Uterus (tissue), 4 donors: ENCODE results near the gene IFITM5. TPM values are rescaled to one million over a fixed set of nuclear protein-coding genes. Genes with fewer than 3 reads are reported as not detected.
A peak's percentile ranks its signal among the peaks of the same experiment; 100 is the strongest.

Experiments
- DNase-seq, 2 donors: peaks; one replicate each; pipeline ENCODE4 v3.0.0-alpha.2; 2019 to 2020
- H3K27ac ChIP-seq, 2 donors: fragments of 200-600 bp; sonication (generic); 1 replicate in 1 of 2; 2 replicates in 1 of 2; pipeline ENCODE4 v1.5.1; 2016 to 2018
- H3K27me3 ChIP-seq, 2 donors: fragments of 200-600 bp; sonication (generic); one replicate each; pipeline ENCODE4 v1.5.1; 2018 to 2019; ENCODE audit warnings: control low read depth in 1 of 2
- H3K36me3 ChIP-seq, 2 donors: fragments of 200-600 bp; sonication (generic); one replicate each; pipeline ENCODE4 v1.5.1; 2019; ENCODE audit warnings: control low read depth in 1 of 2
- H3K4me1 ChIP-seq, 2 donors: fragments of 200-600 bp; sonication (generic); one replicate each; pipeline ENCODE4 v1.5.1; 2018 to 2019; ENCODE audit warnings: control low read depth in 1 of 2
- H3K4me3 ChIP-seq, 2 donors: fragments of 200-600 bp; sonication (generic); 1 replicate in 1 of 2; 2 replicates in 1 of 2; pipeline ENCODE4 v1.5.1; 2018 to 2019; ENCODE audit warnings: mild to moderate bottlenecking in 1 of 2
- H3K9me3 ChIP-seq, 2 donors: fragments of 200-600 bp; sonication (generic); one replicate each; pipeline ENCODE4 v1.5.1; 2019; ENCODE audit warnings: control low read depth in 1 of 2
- CTCF ChIP-seq, 4 experiments: fragments of 200-600 bp in 2 of 4; fragments of 450-650 bp in 2 of 4; sonication (generic) in 2 of 4; IDR thresholded peaks; one replicate each; pipeline ENCODE4 v1.5.1; 2016 to 2019; ENCODE audit warnings: antibody characterized with exemption in 4 of 4, mild to moderate bottlenecking in 2 of 4, moderate library complexity in 1 of 4
- POLR2A ChIP-seq, 2 donors: fragments of 450-650 bp; IDR thresholded peaks; one replicate each; pipeline ENCODE4 v1.6.1; 2016; ENCODE audit warnings: antibody characterized with exemption in 2 of 2, mild to moderate bottlenecking in 1 of 2, moderate library complexity in 1 of 2
- intact Hi-C: fragments of 100-400 bp; cut with DNase I; formaldehyde crosslinking; loops from one replicate; pipeline ENCODE4 v1.15.1; 2023; ENCODE audit warnings: low total_unique reads
- total RNA-seq, 4 donors: library from RNA; depleted of rRNA in 3 of 4; stranded (reverse); fragments of >200 nt in 3 of 4; gene quantifications; one replicate each; pipeline versions ENCODE4 v1.1.0 to v1.2.4, GENCODE V29; 2014 to 2023
- donor health status: DM: yes; HTN: yes; CAD: no.

IFITM5 gene
- total RNA-seq, 4 donors from 2014 or later: not detected

DNA sequence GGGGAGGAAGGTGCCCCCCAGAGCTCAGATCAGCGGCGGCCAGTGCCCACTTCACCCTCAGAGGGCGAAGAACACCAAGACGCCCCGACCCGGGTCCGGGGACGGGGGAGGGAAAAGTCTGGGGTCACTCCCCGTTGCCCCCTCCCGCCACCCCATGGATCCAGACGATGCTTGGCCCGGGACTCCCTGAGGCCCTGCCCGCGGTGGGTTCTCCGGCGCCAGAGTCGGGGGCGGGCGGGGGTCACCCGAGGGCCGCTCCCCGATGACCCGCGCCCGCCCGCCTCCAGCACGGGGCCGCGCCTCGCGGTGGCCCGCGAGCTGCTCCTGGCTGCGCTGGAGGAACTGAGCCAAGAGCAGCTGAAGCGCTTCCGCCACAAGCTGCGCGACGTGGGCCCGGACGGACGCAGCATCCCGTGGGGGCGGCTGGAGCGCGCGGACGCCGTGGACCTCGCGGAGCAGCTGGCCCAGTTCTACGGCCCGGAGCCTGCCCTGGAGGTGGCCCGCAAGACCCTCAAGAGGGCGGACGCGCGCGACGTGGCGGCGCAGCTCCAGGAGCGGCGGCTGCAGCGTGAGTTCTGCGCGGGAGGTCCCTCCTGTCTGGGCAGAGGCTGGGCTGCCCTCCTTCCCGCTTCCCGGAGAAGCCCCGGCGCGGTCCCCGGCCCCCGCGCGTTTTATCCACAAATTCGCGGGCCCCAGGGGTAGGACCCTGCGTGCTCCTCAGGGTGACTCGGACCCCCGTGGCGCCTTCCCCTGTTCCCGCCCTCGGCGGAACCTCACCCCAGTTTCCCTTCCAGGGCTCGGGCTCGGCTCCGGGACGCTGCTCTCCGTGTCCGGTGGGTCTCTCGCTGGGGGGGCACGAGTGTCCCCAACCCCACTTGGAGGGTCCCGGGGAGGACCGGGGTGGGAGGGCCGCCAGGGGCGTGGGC lies 20.0 kb downstream of the IFITM5 start:
- no peak for TF ChIP-seq CTCF (IDR thresholded peaks at IDR 0.05)
- no peak for TF ChIP-seq POLR2A (IDR thresholded peaks at IDR 0.05)
- Histone ChIP-seq H3K9me3 (peaks cover 0 to 5% of the 10 kb centered on the region in 2 donors), H3K27ac (no peak overlapping the region), H3K36me3 (no peaks in the 10 kb centered on the region), H3K27me3 (peaks cover 29 to 32% of the 10 kb centered on the region in 2 donors), H3K4me3 (no peak overlapping the region), H3K4me1 (peaks cover 0 to 7% of the 10 kb centered on the region in 2 donors)
- intact Hi-C loops: no loop called here
- no peak for DNase-seq

- peaks cover 29 to 32% of the 10 kb centered on the region in 2 donors for H3K27me3 ChIP-seq
- peaks cover 0 to 5% of the 10 kb centered on the region in 2 donors for H3K9me3 ChIP-seq
- peak in 1 of 2 donors; percentile 12 for DNase-seq
- no peak for TF ChIP-seq POLR2A (IDR thresholded peaks at IDR 0.05)
- TF ChIP-seq CTCF (IDR thresholded peaks at IDR 0.05): no peak
- H3K4me3 ChIP-seq: no peak within 1 kb of the TSS
- H3K36me3 ChIP-seq: no peaks in the 10 kb centered on the region
- peaks cover 0 to 7% of the 10 kb centered on the region in 2 donors for H3K4me1 ChIP-seq
- intact Hi-C loops: no loop called here
- H3K27ac ChIP-seq: no peak within 1 kb of the TSS
Observed at GRCh38 chr11:278001-278951, 21.1 kb downstream of the IFITM5 start, which contains the start of gene NLRP6. NLRP6 (plus strand) TSS chr11:278407; CDS start chr11:278570, 163 bp downstream.

DNA sequence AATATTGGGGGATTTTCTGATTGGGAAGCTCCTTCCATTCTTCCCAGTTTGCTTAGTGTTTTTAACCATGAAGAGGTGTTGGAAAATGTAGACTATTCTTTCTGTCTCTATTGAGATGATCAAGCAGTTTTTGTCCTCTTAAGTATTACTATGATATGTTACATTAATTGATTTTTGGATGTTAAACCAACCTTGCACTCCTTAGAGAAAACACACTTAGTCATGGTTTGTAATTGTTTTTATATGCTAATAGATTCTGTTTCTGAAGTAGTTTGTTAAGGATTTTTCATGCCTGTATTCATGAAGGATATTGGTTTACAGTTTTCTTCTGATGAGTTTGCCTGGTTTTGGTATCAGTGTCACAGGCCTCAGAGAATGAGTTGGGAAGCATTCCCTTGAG lies 23.1 kb downstream of the IFITM5 start:
- Histone ChIP-seq H3K4me3 (no peak overlapping the region), H3K27me3 (peaks cover 15 to 24% of the 10 kb centered on the region in 2 donors), H3K9me3 (peaks cover 0 to 5% of the 10 kb centered on the region in 2 donors), H3K4me1 (peaks cover 0 to 7% of the 10 kb centered on the region in 2 donors), H3K27ac (no peak overlapping the region), H3K36me3 (no peaks in the 10 kb centered on the region)
- DNase-seq: no peak
- intact Hi-C loops: no loop called here
- TF ChIP-seq CTCF (IDR thresholded peaks at IDR 0.05): no peak
- no peak for TF ChIP-seq POLR2A (IDR thresholded peaks at IDR 0.05)

DNA sequence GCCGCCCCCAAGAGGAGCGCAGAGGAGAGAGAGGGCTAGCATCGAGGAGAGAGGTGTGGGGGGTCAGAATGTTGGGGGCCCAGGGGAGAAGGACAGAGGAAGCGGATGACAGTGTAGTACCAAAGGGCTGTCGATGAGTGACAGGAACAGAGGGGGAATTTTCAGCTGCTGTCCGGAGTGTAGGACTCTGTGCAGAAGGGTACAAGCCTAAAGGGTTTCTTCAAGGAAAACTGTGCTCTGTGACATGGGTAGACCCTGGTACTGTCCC lies 26.5 kb downstream of the IFITM5 start:
- no peak for DNase-seq
- Histone ChIP-seq H3K36me3 (no peaks in the 10 kb centered on the region), H3K9me3 (peaks cover 0 to 5% of the 10 kb centered on the region in 2 donors), H3K4me3 (no peak overlapping the region), H3K27me3 (no peaks in the 10 kb centered on the region), H3K27ac (no peak overlapping the region), H3K4me1 (no peaks in the 10 kb centered on the region)
- TF ChIP-seq POLR2A (IDR thresholded peaks at IDR 0.05): no peak
- intact Hi-C loops: no loop called here

DNA sequence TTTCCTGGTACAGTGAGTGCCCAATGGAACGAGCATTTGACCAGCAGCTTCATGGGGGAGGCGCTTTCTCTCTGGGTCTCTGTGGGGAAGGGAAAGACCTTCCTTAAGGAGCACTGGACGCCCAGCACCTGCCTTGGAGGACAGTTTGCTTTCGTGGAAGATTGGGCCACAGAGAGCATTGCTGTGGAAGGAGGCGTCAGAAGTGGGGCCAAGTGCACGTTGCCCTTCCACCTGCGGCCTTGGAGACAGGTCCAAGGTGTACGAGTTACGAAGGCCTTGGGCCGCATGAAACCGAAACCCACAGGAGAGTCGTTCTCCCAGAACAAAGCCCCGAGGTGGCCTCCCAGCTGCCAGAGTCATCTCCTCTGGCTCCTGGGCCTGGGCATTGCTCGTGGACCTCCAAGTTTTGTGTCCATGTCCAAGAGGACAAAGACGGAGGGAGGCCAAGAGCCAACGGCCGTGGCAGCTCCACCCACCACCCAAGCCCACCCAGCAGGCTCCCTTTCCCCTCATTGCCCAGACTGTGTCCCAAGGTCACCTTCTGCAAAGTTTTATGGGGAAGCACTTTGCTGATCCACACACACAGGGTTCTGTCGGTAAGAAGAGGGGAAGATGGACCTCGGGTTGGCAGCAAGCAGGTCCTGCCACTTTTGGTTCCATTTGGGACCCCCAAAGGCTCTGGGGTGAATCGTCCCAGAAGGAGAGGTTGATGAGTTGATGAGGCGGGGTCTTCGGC lies 27.0 kb downstream of the IFITM5 start:
- Histone ChIP-seq H3K4me3 (no peak overlapping the region), H3K36me3 (no peaks in the 10 kb centered on the region), H3K27me3 (no peaks in the 10 kb centered on the region), H3K27ac (no peak overlapping the region), H3K4me1 (no peaks in the 10 kb centered on the region), H3K9me3 (peaks cover 0 to 5% of the 10 kb centered on the region in 2 donors)
- TF ChIP-seq CTCF (IDR thresholded peaks at IDR 0.05): no peak
- TF ChIP-seq POLR2A (IDR thresholded peaks at IDR 0.05): no peak
- no peak for DNase-seq
- intact Hi-C loops: no loop called here
